Testis (tissue), 2 donors: ENCODE results near the gene ZMYND10.

Experiments used
- CTCF ChIP-seq, 3 experiments: fragments of 450-650 bp in 2 of 3; fragments of 200-600 bp in 1 of 3; sonication (generic) in 1 of 3; IDR thresholded peaks; one replicate each; pipeline ENCODE4 v1.5.1; 2016 to 2019; ENCODE audit warnings: antibody characterized with exemption in 3 of 3, mild to moderate bottlenecking in 2 of 3, moderate library complexity in 1 of 3
- POLR2A ChIP-seq: fragments of 450-650 bp; IDR thresholded peaks from one replicate; pipeline ENCODE4 v1.6.1; 2017; ENCODE audit warnings: antibody characterized with exemption, mild to moderate bottlenecking, moderate library complexity

- TF ChIP-seq CTCF (IDR thresholded peaks at IDR 0.05) (no peak), POLR2A (no peak)
These were observed 3.4 kb downstream of the ZMYND10 start for GRCh38 chr3:50341996-50342650.
